H1 (cell line): Measurements from ENCODE around the gene CD28.

Source experiments
- EP300 ChIP-seq, 2 experiments: IDR thresholded peaks; 1 replicate in 1 of 2; 2 replicates in 1 of 2; pipeline ENCODE4 v1.6.1; 2011 to 2012; ENCODE audit warnings: low read depth in 2 of 2, low read length in 2 of 2, mild to moderate bottlenecking in 2 of 2, borderline replicate concordance in 1 of 2, inconsistent platforms in 1 of 2, moderate library complexity in 1 of 2
- EZH2 ChIP-seq: fragments of 200-600 bp; sonication (generic); IDR thresholded peaks from 2 replicates; pipeline ENCODE4 v1.7.1; 2012; ENCODE audit warnings: low read depth, mild to moderate bottlenecking, moderate library complexity, low read length, inconsistent platforms; ENCODE audit not compliant: severe bottlenecking
- FOSL1 ChIP-seq: IDR thresholded peaks from 2 replicates; pipeline ENCODE4 v1.6.1; 2011; ENCODE audit warnings: mild to moderate bottlenecking, low read depth, low read length, moderate library complexity; ENCODE audit not compliant: insufficient read depth
- RXRA ChIP-seq: IDR thresholded peaks from 2 replicates; pipeline ENCODE4 v1.6.1; 2011; ENCODE audit warnings: low read depth, mild to moderate bottlenecking, low read length, moderate library complexity; ENCODE audit not compliant: insufficient read depth
- TF ChIP-seq, protein P1 (sequence below), 3 experiments: IDR thresholded peaks; 1 replicate in 2 of 3; 2 replicates in 1 of 3; pipeline versions ENCODE4 v1.5.1 to v1.6.1; 2011; ENCODE audit warnings: low read length in 3 of 3, mild to moderate bottlenecking in 3 of 3, inconsistent platforms in 2 of 3, low read depth in 1 of 3, moderate library complexity in 1 of 3; ENCODE audit not compliant: insufficient read depth in 1 of 3; ENCODE audit errors: control extremely low read depth in 1 of 3

DNA sequence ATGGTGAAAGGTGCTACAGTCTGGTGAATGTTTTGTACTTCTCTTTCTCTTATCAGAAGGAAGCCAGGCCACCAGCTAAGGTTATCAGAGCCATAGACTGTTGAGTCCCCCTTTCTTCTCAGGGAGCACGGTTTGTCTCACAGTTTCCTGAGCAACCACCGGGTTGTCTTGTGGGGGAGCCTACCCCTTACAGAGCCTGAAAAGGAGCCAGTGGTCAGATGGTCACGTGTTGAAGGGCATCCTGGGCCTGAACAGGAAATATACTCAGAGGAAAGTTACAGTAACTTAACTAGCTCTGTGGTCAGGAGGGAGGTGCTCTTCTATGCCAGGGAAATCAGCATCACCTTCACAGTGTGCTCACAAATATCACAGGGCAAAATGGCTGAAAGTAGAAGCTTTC, 11.6 kb downstream of the CD28 start:
- TF ChIP-seq RXRA (no peak), FOSL1 (no peak), EP300 (IDR thresholded peaks at IDR 0.05; ENCODE audit: borderline replicate concordance in 1 of 2, low read depth in 2 of 2, low read length in 2 of 2) (no peak), EZH2 (no peak)
- TF ChIP-seq, protein P1, sequence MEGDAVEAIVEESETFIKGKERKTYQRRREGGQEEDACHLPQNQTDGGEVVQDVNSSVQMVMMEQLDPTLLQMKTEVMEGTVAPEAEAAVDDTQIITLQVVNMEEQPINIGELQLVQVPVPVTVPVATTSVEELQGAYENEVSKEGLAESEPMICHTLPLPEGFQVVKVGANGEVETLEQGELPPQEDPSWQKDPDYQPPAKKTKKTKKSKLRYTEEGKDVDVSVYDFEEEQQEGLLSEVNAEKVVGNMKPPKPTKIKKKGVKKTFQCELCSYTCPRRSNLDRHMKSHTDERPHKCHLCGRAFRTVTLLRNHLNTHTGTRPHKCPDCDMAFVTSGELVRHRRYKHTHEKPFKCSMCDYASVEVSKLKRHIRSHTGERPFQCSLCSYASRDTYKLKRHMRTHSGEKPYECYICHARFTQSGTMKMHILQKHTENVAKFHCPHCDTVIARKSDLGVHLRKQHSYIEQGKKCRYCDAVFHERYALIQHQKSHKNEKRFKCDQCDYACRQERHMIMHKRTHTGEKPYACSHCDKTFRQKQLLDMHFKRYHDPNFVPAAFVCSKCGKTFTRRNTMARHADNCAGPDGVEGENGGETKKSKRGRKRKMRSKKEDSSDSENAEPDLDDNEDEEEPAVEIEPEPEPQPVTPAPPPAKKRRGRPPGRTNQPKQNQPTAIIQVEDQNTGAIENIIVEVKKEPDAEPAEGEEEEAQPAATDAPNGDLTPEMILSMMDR (IDR thresholded peaks at IDR 0.05; ENCODE audit: control extremely low read depth in 1 of 3, insufficient read depth in 1 of 3, low read depth in 1 of 3, low read length in 3 of 3): no peak
